Globus pallidus (tissue), 1 donor: ENCODE measurements around the gene DPYD.
A peak's percentile ranks its signal among the peaks of the same experiment; 100 is the strongest.

Experiments used
- DNase-seq: peaks from one replicate; pipeline ENCODE4 v3.0.0-alpha.2; 2015; ENCODE audit warnings: low spot score

DPYD gene

GRCh38 chr1:97200595-97200994 lies 720.2 kb downstream of the DPYD start:
- DNase-seq: no peak

DNA sequence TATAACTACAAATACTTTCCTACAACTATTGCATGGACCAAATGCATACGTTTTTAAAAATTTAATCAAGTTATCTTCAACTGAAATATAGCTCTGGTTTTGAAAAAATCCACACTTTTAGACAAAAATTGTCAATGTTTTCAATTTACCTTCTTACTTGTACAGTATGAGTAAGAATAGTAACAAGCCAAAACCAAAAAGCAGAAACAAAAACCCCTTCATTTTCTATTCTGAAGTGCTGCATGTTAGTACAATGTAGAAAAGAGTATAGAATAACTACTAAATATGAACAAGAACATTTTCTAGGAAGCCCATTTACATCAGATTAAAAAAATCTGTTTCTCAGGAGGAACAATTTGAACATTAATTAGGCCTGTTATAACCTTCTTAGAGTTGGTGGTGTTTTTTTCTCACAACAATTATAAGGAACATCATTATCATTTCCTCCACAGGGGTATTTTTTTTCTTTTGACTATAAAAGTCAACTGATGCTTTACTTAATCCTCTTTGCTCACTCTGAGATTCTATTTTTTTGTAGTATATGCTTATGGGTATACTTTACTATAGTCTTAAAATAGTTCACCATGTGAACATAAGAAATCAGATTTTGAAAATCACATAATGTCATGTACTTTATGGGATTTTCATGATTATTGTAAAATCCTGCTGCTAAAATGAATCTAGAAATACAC lies 723.9 kb downstream of the DPYD start:
- DNase-seq: no peak

- DNase-seq: no peak
Measured at GRCh38 chr1:97192872-97193572, 727.8 kb downstream of the DPYD start.

- DNase-seq: no peak
Measured at GRCh38 chr1:97190326-97190725, 730.5 kb downstream of the DPYD start.

GRCh38 chr1:97186381-97186780 lies 734.5 kb downstream of the DPYD start:
- DNase-seq: no peak

DNA sequence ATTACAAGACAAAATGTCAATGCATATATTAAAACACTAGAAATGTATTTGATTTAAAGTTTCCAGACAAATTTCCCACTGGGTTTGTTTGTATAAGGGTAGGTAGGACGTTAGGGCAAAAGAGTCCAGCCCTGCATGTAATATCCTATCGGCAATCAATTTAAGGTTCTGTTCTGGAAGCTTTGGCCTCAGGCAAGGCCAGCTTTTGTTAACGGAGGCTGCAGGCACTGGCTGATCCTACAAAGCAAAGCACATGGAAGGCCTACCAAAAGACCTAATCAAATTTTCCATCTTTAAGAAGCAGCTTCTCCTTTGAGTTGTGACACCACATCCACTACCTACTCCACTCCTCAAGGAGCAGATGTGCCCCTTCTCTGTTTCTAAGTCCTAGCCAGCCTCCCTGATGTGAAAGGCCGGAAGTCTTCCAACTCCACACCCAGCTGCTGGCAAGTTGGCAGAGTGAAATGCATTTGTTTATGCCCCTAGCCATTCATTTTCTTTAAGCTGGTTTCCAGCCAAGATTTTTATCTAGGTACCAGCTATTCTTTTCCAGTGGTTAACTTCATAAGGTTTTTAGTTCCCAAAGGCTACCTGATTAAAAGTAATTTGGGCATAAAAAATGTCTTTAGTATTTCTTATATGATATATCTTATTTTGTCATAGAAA lies 746.7 kb downstream of the DPYD start:
- DNase-seq: no peak

DNA sequence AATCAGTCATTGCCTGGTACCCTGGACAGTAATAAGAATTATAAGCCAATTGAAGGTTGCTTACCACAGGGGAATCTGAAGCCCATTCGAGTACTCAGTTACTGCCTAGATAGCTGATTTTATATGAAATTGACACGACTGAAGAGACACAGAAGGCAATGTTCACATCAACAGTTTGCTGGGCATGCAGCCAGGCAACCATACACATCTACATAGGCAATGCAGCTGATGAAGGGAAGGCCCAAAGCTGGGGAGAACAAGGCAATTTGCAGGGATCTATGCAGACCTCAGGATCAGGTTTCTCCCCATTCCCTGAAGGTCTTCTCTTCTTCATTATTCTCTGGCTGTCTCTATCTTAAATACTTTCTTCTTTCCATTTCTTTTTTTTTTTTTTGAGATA lies 750.5 kb downstream of the DPYD start:
- no peak for DNase-seq

DNA sequence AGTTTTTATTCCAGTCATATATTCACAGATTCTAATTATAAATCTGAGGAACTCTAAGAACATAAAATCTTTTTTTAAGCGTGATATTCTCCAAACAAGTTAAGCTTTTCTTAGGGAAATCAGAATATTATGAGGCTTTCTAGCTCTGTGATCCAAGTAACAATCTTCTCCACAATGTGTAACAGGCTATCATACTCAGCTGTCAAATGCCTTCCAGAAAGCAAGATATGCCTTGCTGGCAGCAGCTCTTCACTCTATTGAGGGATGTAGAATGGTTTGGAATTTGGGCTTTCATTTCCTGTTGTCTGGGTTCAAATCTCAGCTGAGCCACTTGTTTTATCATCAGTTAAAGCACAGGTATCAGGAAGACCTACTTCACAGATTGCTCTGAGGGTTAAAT lies 752.8 kb downstream of the DPYD start:
- DNase-seq: no peak

- no peak for DNase-seq
Measured at GRCh38 chr1:97167246-97167645, 753.6 kb downstream of the DPYD start.

GRCh38 chr1:97166626-97167025 lies 754.2 kb downstream of the DPYD start:
- no peak for DNase-seq

GRCh38 chr1:97164276-97164639 lies 756.6 kb downstream of the DPYD start:
- no peak for DNase-seq

GRCh38 chr1:97163591-97164275 lies 757.1 kb downstream of the DPYD start:
- DNase-seq: no peak

DNA sequence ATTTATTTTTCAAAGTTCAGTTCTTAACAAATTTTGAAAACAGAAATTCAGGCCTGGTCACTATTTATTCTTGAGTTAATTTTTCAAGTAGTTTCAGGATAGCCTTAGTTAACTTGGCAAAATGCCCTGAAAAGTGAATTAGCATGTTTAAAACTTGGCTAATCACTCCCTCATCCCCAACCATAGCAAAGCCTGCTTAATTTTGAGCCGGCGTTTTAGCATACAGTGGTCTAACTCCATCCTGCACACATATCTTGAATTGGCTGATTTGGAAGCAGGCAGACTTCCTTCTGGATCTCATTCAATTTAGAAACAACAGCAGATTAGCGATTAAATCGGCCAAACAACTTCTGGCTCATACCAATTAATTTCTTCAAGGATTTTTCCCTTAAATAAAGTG lies 760.0 kb downstream of the DPYD start:
- DNase-seq: no peak

GRCh38 chr1:97159342-97159741 lies 761.5 kb downstream of the DPYD start:
- DNase-seq: no peak

DNA sequence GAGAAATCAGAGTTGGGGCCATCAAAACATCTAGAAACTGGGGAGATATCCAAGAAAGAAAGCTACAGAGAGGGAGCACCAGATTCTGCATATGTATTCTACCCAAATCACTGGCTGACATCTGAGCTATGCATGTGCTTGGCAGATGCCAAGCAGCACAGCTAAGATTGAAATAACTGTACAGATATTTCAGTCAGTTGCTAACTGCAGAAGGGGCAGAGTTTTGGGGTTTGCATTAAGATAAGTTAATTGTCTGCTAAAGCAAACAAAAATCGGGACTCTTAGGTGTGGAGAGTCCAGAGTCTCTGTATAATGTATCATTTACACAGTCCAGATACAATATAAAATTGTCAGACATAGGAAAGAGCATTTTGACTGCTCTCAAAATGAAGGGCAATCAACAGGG lies 762.1 kb downstream of the DPYD start:
- no peak for DNase-seq

- no peak for DNase-seq
Measured at GRCh38 chr1:97157991-97158390, 762.8 kb downstream of the DPYD start.

- no peak for DNase-seq
Measured at GRCh38 chr1:97151651-97152050, 769.2 kb downstream of the DPYD start.

GRCh38 chr1:97145321-97145956 lies 775.4 kb downstream of the DPYD start:
- peak; percentile 96 for DNase-seq

- DNase-seq: no peak
Measured at GRCh38 chr1:97144527-97144926, 776.3 kb downstream of the DPYD start.

DNA sequence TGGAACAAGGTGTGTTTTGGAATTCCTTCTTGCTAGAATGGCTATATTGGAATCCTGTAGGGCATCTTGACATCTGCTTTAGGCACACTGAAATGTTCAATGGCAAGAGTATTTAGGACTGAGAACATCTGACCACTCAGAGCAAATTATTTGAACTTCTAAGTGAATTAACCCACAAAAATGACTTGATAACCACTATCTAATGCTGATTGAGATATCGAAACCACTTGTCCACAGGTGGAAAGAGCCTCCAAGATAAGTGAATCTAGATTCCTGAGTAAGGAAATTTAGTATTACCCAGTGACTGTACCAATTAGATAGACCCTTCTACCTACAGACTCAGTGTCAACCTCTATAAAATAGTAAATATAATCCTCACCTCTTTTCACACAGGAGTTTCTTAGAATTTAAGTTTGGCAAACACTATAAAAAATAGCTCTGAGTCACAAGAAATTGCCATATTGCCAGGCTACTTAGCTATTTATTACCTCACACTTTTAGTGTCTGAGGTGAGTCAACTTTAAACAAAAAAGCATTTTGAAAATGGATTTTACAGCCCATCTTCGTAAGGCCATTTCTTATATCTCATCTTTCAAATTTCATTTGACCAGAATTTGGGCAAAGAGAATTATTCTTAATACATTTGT lies 777.5 kb downstream of the DPYD start:
- no peak for DNase-seq

GRCh38 chr1:97140611-97141010 lies 780.2 kb downstream of the DPYD start:
- DNase-seq: no peak

- DNase-seq: no peak
Measured at GRCh38 chr1:97139512-97139911, 781.3 kb downstream of the DPYD start.
